ENCODE data around the gene TRMT112.

TRMT112 gene

GRCh38 chr11:64268025-64268892, 49.1 kb downstream of the TRMT112 start:
- no peak for DNase-seq

GRCh38 chr11:64267207-64267945, 50.0 kb downstream of the TRMT112 start:
- DNase-seq: no peak

Data from CD4-positive, alpha-beta T cell treated with Interleukin-17A for 4 hours (primary cell).